Progenitor cell of endocrine pancreas (in vitro differentiated cells): ENCODE results near the gene LAPTM5. TPM values are rescaled to one million over a fixed set of nuclear protein-coding genes. Genes with fewer than 3 reads are reported as not detected.
"Not testable (repeated sequence)": the region's sequence is repeated elsewhere in the genome, so short reads cannot be mapped to it uniquely, and the experiment has no call there.

Experiments used
- DNase-seq: peaks from one replicate; pipeline ENCODE4 v3.0.0; 2021; ENCODE audit warnings: low spot score; ENCODE audit not compliant: unreplicated experiment
- H3K27ac Mint-ChIP-seq: 2 replicates; pipeline ENCODE4 v1.8.0; 2021; ENCODE audit warnings: mild to moderate bottlenecking, moderate library complexity, mixed read lengths
- H3K27me3 Mint-ChIP-seq: 2 replicates; pipeline ENCODE4 v1.8.0; 2021; ENCODE audit warnings: mixed read lengths
- H3K36me3 Mint-ChIP-seq: 2 replicates; pipeline ENCODE4 v1.8.0; 2022; ENCODE audit warnings: mixed read lengths; ENCODE audit not compliant: insufficient read depth
- H3K4me1 Mint-ChIP-seq: 2 replicates; pipeline ENCODE4 v1.8.0; 2021; ENCODE audit warnings: low read depth, mixed read lengths
- H3K4me3 Mint-ChIP-seq: 2 replicates; pipeline ENCODE4 v1.8.0; 2021; ENCODE audit warnings: low read depth, mild to moderate bottlenecking, moderate library complexity, mixed read lengths
- H3K9me3 Mint-ChIP-seq: 2 replicates; pipeline ENCODE4 v1.8.0; 2021; ENCODE audit warnings: low read depth, mixed read lengths
- total RNA-seq: library from RNA; stranded (reverse); gene quantifications from 2 replicates; pipeline ENCODE4 v1.2.1, GENCODE V29; 2021
- TF ChIP-seq, protein P1 (sequence below): fragments of 200-600 bp; sonication (generic); IDR thresholded peaks from one replicate; pipeline ENCODE4 v1.5.0; 2021; ENCODE audit warnings: antibody characterized with exemption, mild to moderate bottlenecking; ENCODE audit not compliant: unreplicated experiment

LAPTM5 gene
- total RNA-seq, 1 donor from 2014 or later, result not detected

- H3K27me3 Mint-ChIP-seq, result peaks cover 33% of the 10 kb centered on the region
- no peak for DNase-seq
- TF ChIP-seq, protein P1, sequence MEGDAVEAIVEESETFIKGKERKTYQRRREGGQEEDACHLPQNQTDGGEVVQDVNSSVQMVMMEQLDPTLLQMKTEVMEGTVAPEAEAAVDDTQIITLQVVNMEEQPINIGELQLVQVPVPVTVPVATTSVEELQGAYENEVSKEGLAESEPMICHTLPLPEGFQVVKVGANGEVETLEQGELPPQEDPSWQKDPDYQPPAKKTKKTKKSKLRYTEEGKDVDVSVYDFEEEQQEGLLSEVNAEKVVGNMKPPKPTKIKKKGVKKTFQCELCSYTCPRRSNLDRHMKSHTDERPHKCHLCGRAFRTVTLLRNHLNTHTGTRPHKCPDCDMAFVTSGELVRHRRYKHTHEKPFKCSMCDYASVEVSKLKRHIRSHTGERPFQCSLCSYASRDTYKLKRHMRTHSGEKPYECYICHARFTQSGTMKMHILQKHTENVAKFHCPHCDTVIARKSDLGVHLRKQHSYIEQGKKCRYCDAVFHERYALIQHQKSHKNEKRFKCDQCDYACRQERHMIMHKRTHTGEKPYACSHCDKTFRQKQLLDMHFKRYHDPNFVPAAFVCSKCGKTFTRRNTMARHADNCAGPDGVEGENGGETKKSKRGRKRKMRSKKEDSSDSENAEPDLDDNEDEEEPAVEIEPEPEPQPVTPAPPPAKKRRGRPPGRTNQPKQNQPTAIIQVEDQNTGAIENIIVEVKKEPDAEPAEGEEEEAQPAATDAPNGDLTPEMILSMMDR, result no peak
- H3K36me3 Mint-ChIP-seq, result no peaks in the 10 kb centered on the region
- no peaks in the 10 kb centered on the region for H3K4me1 Mint-ChIP-seq
- no peaks in the 10 kb centered on the region for H3K9me3 Mint-ChIP-seq
- H3K4me3 Mint-ChIP-seq, result no peak overlapping the region
- no peak overlapping the region for H3K27ac Mint-ChIP-seq
Measured at GRCh38 chr1:30768159-30768829, 10.7 kb upstream of the LAPTM5 start.

DNA sequence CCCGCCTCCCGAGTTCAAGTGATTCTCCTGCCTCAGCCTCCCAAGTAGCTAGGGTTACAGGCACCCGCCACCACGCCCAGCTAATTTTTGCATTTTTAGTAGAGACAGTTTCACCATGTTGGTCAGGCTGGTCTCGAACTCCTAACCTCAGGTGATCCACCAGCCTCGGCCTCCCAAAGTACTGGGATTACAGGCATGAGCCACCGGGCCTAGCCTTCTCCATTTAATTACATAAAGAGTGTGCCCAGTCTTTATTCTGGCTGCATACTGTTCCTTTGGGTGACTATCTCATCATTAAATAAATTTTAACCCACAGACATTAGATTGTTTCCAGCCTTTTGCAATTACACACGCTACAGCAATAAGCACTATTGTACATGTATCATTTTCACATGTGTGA lies 9.4 kb upstream of the LAPTM5 start:
- DNase-seq, H3K36me3 Mint-ChIP-seq, H3K4me3 Mint-ChIP-seq, H3K27ac Mint-ChIP-seq, H3K9me3 Mint-ChIP-seq, H3K4me1 Mint-ChIP-seq: not testable (repeated sequence)
- H3K27me3 Mint-ChIP-seq, result peaks cover 32% of the 10 kb centered on the region

GRCh38 chr1:30765556-30766434 lies 8.2 kb upstream of the LAPTM5 start:
- no peaks in the 10 kb centered on the region for H3K9me3 Mint-ChIP-seq
- H3K27me3 Mint-ChIP-seq, result peaks cover 26% of the 10 kb centered on the region
- no peaks in the 10 kb centered on the region for H3K36me3 Mint-ChIP-seq
- DNase-seq, result no peak
- no peak overlapping the region for H3K27ac Mint-ChIP-seq
- TF ChIP-seq, protein P1, result no peak
- H3K4me1 Mint-ChIP-seq, result no peaks in the 10 kb centered on the region
- no peak overlapping the region for H3K4me3 Mint-ChIP-seq

- H3K4me3 Mint-ChIP-seq, result no peak overlapping the region
Measured at GRCh38 chr1:30764939-30765555, 7.5 kb upstream of the LAPTM5 start.

DNA sequence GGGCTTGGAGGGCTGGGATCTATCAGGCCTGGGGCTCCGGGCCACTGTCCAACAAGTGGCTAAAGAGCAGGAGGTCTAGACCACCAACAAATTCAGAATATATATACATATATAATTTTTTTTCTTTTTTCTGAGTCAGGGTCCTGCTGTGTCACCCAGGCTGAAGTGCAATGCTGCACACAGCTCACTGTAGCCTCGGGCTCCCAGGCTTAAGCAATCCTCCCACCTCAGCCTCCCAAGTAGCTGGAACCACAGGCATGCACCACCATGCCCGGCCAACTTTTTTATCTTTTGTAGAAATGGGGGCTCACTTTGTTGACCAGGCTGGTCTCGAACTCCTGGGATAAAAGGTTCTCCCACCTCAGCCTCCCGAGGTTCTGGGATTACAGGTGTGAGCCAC lies 6.8 kb upstream of the LAPTM5 start:
- no peaks in the 10 kb centered on the region for H3K9me3 Mint-ChIP-seq
- no peak overlapping the region for H3K4me3 Mint-ChIP-seq
- H3K27ac Mint-ChIP-seq, result no peak overlapping the region
- H3K36me3 Mint-ChIP-seq, result no peaks in the 10 kb centered on the region
- H3K4me1 Mint-ChIP-seq, result no peaks in the 10 kb centered on the region
- peaks cover 22% of the 10 kb centered on the region for H3K27me3 Mint-ChIP-seq
- TF ChIP-seq, protein P1, result no peak
- DNase-seq, result no peak

More at GRCh38 chr1:30764939-30765555, 7.5 kb upstream of the LAPTM5 start:
- H3K36me3 Mint-ChIP-seq, result no peaks in the 10 kb centered on the region
- no peaks in the 10 kb centered on the region for H3K4me1 Mint-ChIP-seq
- H3K9me3 Mint-ChIP-seq, result no peaks in the 10 kb centered on the region
- no peak for DNase-seq
- peaks cover 23% of the 10 kb centered on the region for H3K27me3 Mint-ChIP-seq
- TF ChIP-seq, protein P1, result no peak
- H3K27ac Mint-ChIP-seq, result no peak overlapping the region
